HepG2 (cell line): ENCODE data around the gene TP73. TPM values are rescaled to one million over a fixed set of nuclear protein-coding genes. Genes with fewer than 3 reads are reported as not detected.
A peak's percentile ranks its signal among the peaks of the same experiment; 100 is the strongest.

Source experiments
- EEA1 ChIP-seq: sonication (generic); formaldehyde crosslinking; IDR thresholded peaks from 2 replicates; pipeline ENCODE4 v1.5.1; 2020; ENCODE audit warnings: mild to moderate bottlenecking, missing genetic modification reagents, borderline replicate concordance
- FLYWCH1 ChIP-seq: sonication (generic); formaldehyde crosslinking; IDR thresholded peaks from 2 replicates; pipeline ENCODE4 v1.8.1; 2023; ENCODE audit warnings: mild to moderate bottlenecking, missing genetic modification reagents
- FOXP1 ChIP-seq, 2 experiments: fragments of 450-650 bp in 1 of 2; IDR thresholded peaks; 2 replicates each; pipeline ENCODE4 v1.6.1; 2017 to 2018; ENCODE audit warnings: antibody characterized with exemption in 1 of 2
- HMG20A ChIP-seq: IDR thresholded peaks from 2 replicates; pipeline ENCODE4 v1.6.1; 2016; ENCODE audit warnings: borderline replicate concordance
- HOXA7 ChIP-seq: sonication (generic); formaldehyde crosslinking; IDR thresholded peaks from 2 replicates; pipeline ENCODE4 v1.8.1; 2022; ENCODE audit warnings: mild to moderate bottlenecking, missing genetic modification reagents, moderate library complexity
- IRF9 ChIP-seq: sonication (generic); formaldehyde crosslinking; IDR thresholded peaks from 2 replicates; pipeline ENCODE4 v1.8.0; 2022; ENCODE audit warnings: missing genetic modification reagents, mild to moderate bottlenecking, borderline replicate concordance
- JARID2 ChIP-seq: sonication (generic); formaldehyde crosslinking; IDR thresholded peaks from 2 replicates; pipeline ENCODE4 v1.8.1; 2023; ENCODE audit warnings: missing genetic modification reagents, inconsistent platforms; ENCODE audit not compliant: insufficient replicate concordance
- KLF6 ChIP-seq: IDR thresholded peaks from 2 replicates; pipeline ENCODE4 v1.8.0; 2016; ENCODE audit warnings: missing biosample characterization, missing genetic modification reagents
- MAFK ChIP-seq, 2 experiments: IDR thresholded peaks in 1 of 2; conservative IDR thresholded peaks in 1 of 2; 2 replicates each; pipeline ENCODE4 v1.6.1; 2011; ENCODE audit warnings: improper control_type of control experiment in 2 of 2, low read length in 2 of 2
- MXD4 ChIP-seq: IDR thresholded peaks from 2 replicates; pipeline ENCODE4 v1.6.1; 2016; ENCODE audit warnings: mild to moderate bottlenecking, missing biosample characterization, missing genetic modification reagents
- NBN ChIP-seq: fragments of 450-650 bp; conservative IDR thresholded peaks from 2 replicates; pipeline ENCODE4 v1.6.1; 2017
- RARG ChIP-seq: sonication (generic); formaldehyde crosslinking; IDR thresholded peaks from 2 replicates; pipeline ENCODE4 v1.4.0; 2020; ENCODE audit warnings: low read depth, mild to moderate bottlenecking, missing genetic modification reagents
- RELA ChIP-seq: sonication (generic); formaldehyde crosslinking; IDR thresholded peaks from 2 replicates; pipeline ENCODE4 v1.4.0; 2020; ENCODE audit warnings: missing genetic modification reagents
- SMYD3 ChIP-seq: sonication (generic); formaldehyde crosslinking; IDR thresholded peaks from 2 replicates; pipeline ENCODE4 v1.8.1; 2023; ENCODE audit warnings: mild to moderate bottlenecking, missing genetic modification reagents
- TFDP1 ChIP-seq: IDR thresholded peaks from 2 replicates; pipeline ENCODE4 v1.6.1; 2016; ENCODE audit warnings: missing compliant biosample characterization, missing genetic modification reagents, borderline replicate concordance
- THAP9 ChIP-seq: sonication (generic); formaldehyde crosslinking; IDR thresholded peaks from 2 replicates; pipeline ENCODE4; 2020; ENCODE audit warnings: missing genetic modification reagents, mild to moderate bottlenecking, borderline replicate concordance
- YY1 ChIP-seq: IDR thresholded peaks from 2 replicates; pipeline ENCODE4 v1.6.1; 2011; ENCODE audit warnings: low read length, low read depth, moderate library complexity, mild to moderate bottlenecking; ENCODE audit not compliant: insufficient read depth, insufficient replicate concordance
- ZBTB34 ChIP-seq: sonication (generic); formaldehyde crosslinking; IDR thresholded peaks from 2 replicates; pipeline ENCODE4 v1.8.0; 2022; ENCODE audit warnings: mild to moderate bottlenecking, missing genetic modification reagents
- ZFX ChIP-seq: sonication (generic); formaldehyde crosslinking; IDR thresholded peaks from 2 replicates; pipeline ENCODE4 v1.4.0; 2020; ENCODE audit warnings: mild to moderate bottlenecking, low read depth, missing genetic modification reagents, moderate library complexity
- ZMYM3 ChIP-seq: sonication (generic); formaldehyde crosslinking; IDR thresholded peaks from 2 replicates; pipeline ENCODE4 v1.5.1; 2020; ENCODE audit warnings: mild to moderate bottlenecking, missing genetic modification reagents
- ZNF230 ChIP-seq: sonication (generic); formaldehyde crosslinking; IDR thresholded peaks from 2 replicates; pipeline ENCODE4 v1.4.0; 2020; ENCODE audit warnings: mild to moderate bottlenecking, missing genetic modification reagents
- ZNF740 ChIP-seq: sonication (generic); formaldehyde crosslinking; IDR thresholded peaks from 2 replicates; pipeline ENCODE4 v1.4.0; 2020; ENCODE audit warnings: missing genetic modification reagents
- polyA plus RNA-seq, 8 experiments: library from polyadenylated mRNA; depleted of rRNA in 3 of 8; stranded (reverse) in 7 of 8; unstranded in 1 of 8; fragments of >200 nt; fragmentation: Illumina TruSeq in 4 of 8; extraction: Trizol in 4 of 8; gene quantifications; 2 replicates each; pipeline versions ENCODE4 v1.2.1 to v1.2.3, GENCODE V29; 2011 to 2016; ENCODE audit warnings: low read depth in 4 of 8, missing spikeins in 1 of 8, mixed read lengths in 1 of 8; ENCODE audit not compliant: insufficient read depth in 1 of 8
- total RNA-seq, 5 experiments: library from RNA; depleted of rRNA; stranded (reverse); fragments of >200 nt; fragmentation: Illumina TruSeq; extraction: Trizol; gene quantifications; 2 replicates each; pipeline ENCODE4 v1.2.3, GENCODE V29; 2016; ENCODE audit warnings: low read depth in 1 of 5

Gene TP73
- total and polyA plus RNA-seq, 2 of the 13 experiments (the other 11 are each of a cell fraction or from before 2014, with no cell fraction given) = 0.49 to 1.1 TPM

GRCh38 chr1:3717715-3718601 lies 65.6 kb downstream of the TP73 start (continued):
- TF ChIP-seq TFDP1 (CRISPR knock-in tag) (no peak), YY1 (no peak), THAP9 (CRISPR knock-in tag) (no peak), JARID2 (no peak), MAFK (conservative IDR thresholded peaks at IDR 0.05 in 1 of 2, IDR thresholded peaks at IDR 0.05 in 1 of 2; ENCODE audit: low read length in 2 of 2) (no peak), RARG (CRISPR knock-in tag) (no peak), ZNF230 (CRISPR knock-in tag) (no peak), HMG20A (CRISPR knock-in tag) (no peak), IRF9 (no peak), FLYWCH1 (CRISPR knock-in tag) (no peak), ZFX (peak; percentile 24; the same call in 1 of the 2 replicates), NBN (no peak), ZMYM3 (CRISPR knock-in tag) (no peak), ZNF740 (CRISPR knock-in tag) (no peak), MXD4 (no peak), RELA (no peak), EEA1 (CRISPR knock-in tag) (no peak), ZBTB34 (no peak), SMYD3 (CRISPR knock-in tag) (no peak), FOXP1 (IDR thresholded peaks at IDR 0.05) (no peak), FOXP1 (CRISPR knock-in tag; IDR thresholded peaks at IDR 0.05) (no peak), KLF6 (CRISPR knock-in tag) (peak; percentile 83; the same call in 1 of the 2 replicates), HOXA7 (no peak)
